ENCODE measurements around the gene TMC3. TPM values are rescaled to one million over a fixed set of nuclear protein-coding genes. Genes with fewer than 3 reads are reported as not detected.

Gene TMC3
- total and polyA plus RNA-seq, 7 experiments from 2014 or later: not detected

- Histone ChIP-seq H3K4me1 (ENCODE audit: control insufficient read depth in 2 of 2, insufficient read depth in 2 of 2, low read length in 2 of 2) (peaks cover 5 to 20% of the 10 kb centered on the region in 2 donors), H3K9me3 (ENCODE audit: control insufficient read depth in 2 of 3, low read length in 3 of 3) (no peaks in the 10 kb centered on the region), H3K36me3 (ENCODE audit: control insufficient read depth in 2 of 3, insufficient read depth in 3 of 3, low read length in 3 of 3) (peaks cover 0 to 12% (median 0%) of the 10 kb centered on the region in 3 experiments), H3K27ac (ENCODE audit: low read depth, low read length) (peak within 1 kb of the TSS; percentile 78), H3K4me3 (ENCODE audit: low read length) (peak within 1 kb of the TSS; percentile 86), H3K27me3 (ENCODE audit: control insufficient read depth in 2 of 2, insufficient read depth in 2 of 2, low read length in 2 of 2) (no peaks in the 10 kb centered on the region)
- peaks cover 31 to 65% (median 60%) of the 10 kb centered on the region in 7 donors for H3K4me1 Mint-ChIP-seq
- H3K9me3 Mint-ChIP-seq: no peaks in the 10 kb centered on the region
- ATAC-seq (peak; percentile 99), DNase-seq (peak; percentile 82 to 97 (median 92))
- H3K36me3 Mint-ChIP-seq: peaks cover 0 to 3% (median 0%) of the 10 kb centered on the region in 5 donors
- H3K27ac Mint-ChIP-seq: peak within 1 kb of the TSS; percentile 87 to 97 (median 92)
- intact Hi-C loops (cut with micrococcal nuclease): loop anchor here (1.0 to 5.0 kb wide), 9 partner anchors 15 to 1172 kb away; partner anchors contain the start of genes FAH (in 1 of the 2) and MEX3B (in 1 of the 2)
- ChIA-PET CTCF (interaction anchor here (0.8 to 2.2 kb wide), 4 partner anchors 9 to 61 kb away, joined by 3 to 8 read pairs (median 6); no protein-coding TSS in a partner anchor), POLR2A (interaction anchor here (0.6 to 16.9 kb wide), 6 partner anchors 10 to 79 kb away, joined by 3 to 480 read pairs (median 8); no protein-coding TSS in a partner anchor)
- H3K4me3 Mint-ChIP-seq: peak within 1 kb of the TSS; percentile 90 to 98 (median 94)
- H3K27me3 Mint-ChIP-seq: no peaks in the 10 kb centered on the region
Measured at GRCh38 chr15:81323944-81324881, 49.8 kb downstream of the TMC3 start, which contains the start of gene STARD5. STARD5 (minus strand) TSS chr15:81324141; CDS start chr15:81324099, 42 bp downstream.

GRCh38 chr15:81323559-81323943 is 50.5 kb downstream of the TMC3 start:
- ATAC-seq: no peak

GRCh38 chr15:81322676-81323253 is 51.2 kb downstream of the TMC3 start:
- POLR2A ChIA-PET: interaction anchor here (0.9 to 16.9 kb wide), 5 partner anchors 9 to 72 kb away, joined by 3 to 480 read pairs (median 4); no protein-coding TSS in a partner anchor
- peak overlapping the region; percentile 56 to 97 (median 72) for H3K4me3 Mint-ChIP-seq

More at GRCh38 chr15:81323559-81323943, 50.5 kb downstream of the TMC3 start:
- H3K27ac Mint-ChIP-seq: peak overlapping the region; percentile 87 to 97 (median 92)
- H3K4me3 ChIP-seq (ENCODE audit: low read length): peak overlapping the region; percentile 86
- DNase-seq: peak in 1 of 9 donors; percentile 19
- peak overlapping the region; percentile 78 for H3K27ac ChIP-seq (ENCODE audit: low read depth, low read length)
- CTCF ChIA-PET: interaction anchor here (0.8 to 2.2 kb wide), 4 partner anchors 10 to 60 kb away, joined by 3 to 8 read pairs (median 6); no protein-coding TSS in a partner anchor
- intact Hi-C loops (cut with micrococcal nuclease): loop anchor here (5.0 kb wide), 5 partner anchors 46 to 1171 kb away; partner anchors contain the start of genes FAH (in 1 of the 2) and MEX3B (in 1 of the 2)
- peaks cover 5 to 20% of the 10 kb centered on the region in 2 donors for H3K4me1 ChIP-seq (ENCODE audit: control insufficient read depth in 2 of 2, insufficient read depth in 2 of 2, low read length in 2 of 2)
- H3K27me3 Mint-ChIP-seq: no peaks in the 10 kb centered on the region
- peaks cover 0 to 5% (median 3%) of the 10 kb centered on the region in 5 donors for H3K36me3 Mint-ChIP-seq
- peaks cover 0 to 19% (median 0%) of the 10 kb centered on the region in 3 experiments for H3K36me3 ChIP-seq (ENCODE audit: control insufficient read depth in 2 of 3, insufficient read depth in 3 of 3, low read length in 3 of 3)
- H3K9me3 ChIP-seq (ENCODE audit: control insufficient read depth in 2 of 3, low read length in 3 of 3): no peaks in the 10 kb centered on the region
- H3K4me3 Mint-ChIP-seq: peak overlapping the region; percentile 90 to 98 (median 94)
- peaks cover 31 to 72% (median 66%) of the 10 kb centered on the region in 7 donors for H3K4me1 Mint-ChIP-seq
- H3K9me3 Mint-ChIP-seq: no peaks in the 10 kb centered on the region
- POLR2A ChIA-PET: interaction anchor here (0.6 to 16.9 kb wide), 6 partner anchors 10 to 80 kb away, joined by 3 to 480 read pairs (median 8); no protein-coding TSS in a partner anchor
- no peaks in the 10 kb centered on the region for H3K27me3 ChIP-seq (ENCODE audit: control insufficient read depth in 2 of 2, insufficient read depth in 2 of 2, low read length in 2 of 2)

GRCh38 chr15:81321667-81322066 is 52.3 kb downstream of the TMC3 start:
- H3K27me3 Mint-ChIP-seq: no peaks in the 10 kb centered on the region
- Histone ChIP-seq H3K4me3 (ENCODE audit: low read length) (no peak overlapping the region), H3K27ac (ENCODE audit: low read depth, low read length) (no peak overlapping the region), H3K4me1 (ENCODE audit: control insufficient read depth in 2 of 2, insufficient read depth in 2 of 2, low read length in 2 of 2) (peaks cover 5 to 20% of the 10 kb centered on the region in 2 donors), H3K27me3 (ENCODE audit: control insufficient read depth in 2 of 2, insufficient read depth in 2 of 2, low read length in 2 of 2) (no peaks in the 10 kb centered on the region), H3K36me3 (ENCODE audit: control insufficient read depth in 2 of 3, insufficient read depth in 3 of 3, low read length in 3 of 3) (peaks cover 0 to 38% (median 0%) of the 10 kb centered on the region in 3 experiments), H3K9me3 (ENCODE audit: control insufficient read depth in 2 of 3, low read length in 3 of 3) (no peaks in the 10 kb centered on the region)
- H3K4me3 Mint-ChIP-seq: peak overlapping the region in 3 of 10 donors; percentile 23 to 97 (median 31)
- CTCF ChIA-PET: interaction anchor here (1.2 kb wide), 1 partner anchor 55 kb away, joined by 3 read pairs; no protein-coding TSS in a partner anchor
- H3K27ac Mint-ChIP-seq: peak overlapping the region in 6 of 9 donors; percentile 31 to 90 (median 70)
- H3K4me1 Mint-ChIP-seq: peaks cover 28 to 76% (median 66%) of the 10 kb centered on the region in 7 donors
- POLR2A ChIA-PET: interaction anchor here (1.2 to 16.9 kb wide), 5 partner anchors 10 to 47 kb away, joined by 4 to 480 read pairs (median 4); no protein-coding TSS in a partner anchor
- DNase-seq (no peak), ATAC-seq (no peak)
- H3K36me3 Mint-ChIP-seq: peaks cover under 1 to 16% (median 7%) of the 10 kb centered on the region in 5 donors
- H3K9me3 Mint-ChIP-seq: no peaks in the 10 kb centered on the region
- intact Hi-C loops (cut with micrococcal nuclease): loop anchor here (5.0 kb wide), 5 partner anchors 44 to 1169 kb away; partner anchors contain the start of genes FAH (in 1 of the 2) and MEX3B (in 1 of the 2)

More at GRCh38 chr15:81322676-81323253, 51.2 kb downstream of the TMC3 start:
- H3K36me3 Mint-ChIP-seq: peaks cover 0 to 11% (median 6%) of the 10 kb centered on the region in 5 donors
- Histone ChIP-seq H3K9me3 (ENCODE audit: control insufficient read depth in 2 of 3, low read length in 3 of 3) (no peaks in the 10 kb centered on the region), H3K27ac (ENCODE audit: low read depth, low read length) (peak overlapping the region; percentile 51), H3K27me3 (ENCODE audit: control insufficient read depth in 2 of 2, insufficient read depth in 2 of 2, low read length in 2 of 2) (no peaks in the 10 kb centered on the region), H3K4me3 (ENCODE audit: low read length) (peak overlapping the region; percentile 13), H3K36me3 (ENCODE audit: control insufficient read depth in 2 of 3, insufficient read depth in 3 of 3, low read length in 3 of 3) (peaks cover 0 to 27% (median 0%) of the 10 kb centered on the region in 3 experiments), H3K4me1 (ENCODE audit: control insufficient read depth in 2 of 2, insufficient read depth in 2 of 2, low read length in 2 of 2) (peaks cover 5 to 20% of the 10 kb centered on the region in 2 donors)
- ATAC-seq (no peak), DNase-seq (no peak)
- no peaks in the 10 kb centered on the region for H3K27me3 Mint-ChIP-seq
- H3K9me3 Mint-ChIP-seq: no peaks in the 10 kb centered on the region
- CTCF ChIA-PET: interaction anchor here (1.2 kb wide), 1 partner anchor 56 kb away, joined by 3 read pairs; no protein-coding TSS in a partner anchor
- peaks cover 31 to 77% (median 70%) of the 10 kb centered on the region in 7 donors for H3K4me1 Mint-ChIP-seq
- intact Hi-C loops (cut with micrococcal nuclease): loop anchor here (5.0 kb wide), 5 partner anchors 45 to 1170 kb away; partner anchors contain the start of genes FAH (in 1 of the 2) and MEX3B (in 1 of the 2)
- H3K27ac Mint-ChIP-seq: peak overlapping the region in 8 of 9 donors; percentile 5 to 90 (median 81)

- peaks cover 35 to 88% (median 77%) of the 10 kb centered on the region in 7 donors for H3K4me1 Mint-ChIP-seq
- peaks cover 8 to 41% (median 16%) of the 10 kb centered on the region in 5 donors for H3K36me3 Mint-ChIP-seq
- H3K27ac Mint-ChIP-seq: peak overlapping the region in 8 of 9 donors; percentile 38 to 95 (median 84)
- H3K27me3 Mint-ChIP-seq: no peaks in the 10 kb centered on the region
- DNase-seq (no peak), ATAC-seq (no peak)
- no peak overlapping the region for H3K4me3 Mint-ChIP-seq
- Histone ChIP-seq H3K36me3 (ENCODE audit: control insufficient read depth in 2 of 3, insufficient read depth in 3 of 3, low read length in 3 of 3) (peaks cover 0 to 57% (median 0%) of the 10 kb centered on the region in 3 experiments), H3K9me3 (ENCODE audit: control insufficient read depth in 2 of 3, low read length in 3 of 3) (no peaks in the 10 kb centered on the region), H3K4me3 (ENCODE audit: low read length) (no peak overlapping the region), H3K27ac (ENCODE audit: low read depth, low read length) (peak overlapping the region; percentile 38), H3K4me1 (ENCODE audit: control insufficient read depth in 2 of 2, insufficient read depth in 2 of 2, low read length in 2 of 2) (peaks cover 18 to 29% of the 10 kb centered on the region in 2 donors), H3K27me3 (ENCODE audit: control insufficient read depth in 2 of 2, insufficient read depth in 2 of 2, low read length in 2 of 2) (no peaks in the 10 kb centered on the region)
- peaks cover 0 to 2% (median 0%) of the 10 kb centered on the region in 11 donors for H3K9me3 Mint-ChIP-seq
- POLR2A ChIA-PET: interaction anchor here (1.0 to 7.8 kb wide), 6 partner anchors 8 to 49 kb away, joined by 3 to 149 read pairs (median 6); no protein-coding TSS in a partner anchor
- CTCF ChIA-PET: interaction anchor here (0.5 kb wide), 1 partner anchor 8 kb away, joined by 3 read pairs; no protein-coding TSS in a partner anchor
- intact Hi-C loops (cut with micrococcal nuclease): no loop called here
Measured at GRCh38 chr15:81317642-81318017, 56.4 kb downstream of the TMC3 start.

Measured in naive thymus-derived CD4-positive, alpha-beta T cell (primary cell).